Chondrocyte (in vitro differentiated cells): ENCODE data around the gene LRIG3. TPM values are rescaled to one million over a fixed set of nuclear protein-coding genes. Genes with fewer than 3 reads are reported as not detected.
"Not testable (repeated sequence)": the region's sequence is repeated elsewhere in the genome, so short reads cannot be mapped to it uniquely, and the experiment has no call there.

Experiments
- DNase-seq: peaks from one replicate; pipeline ENCODE4 v3.0.0; 2021; ENCODE audit warnings: mixed read lengths, low spot score
- H3K27ac Mint-ChIP-seq: one replicate; pipeline ENCODE4 v1.8.0; 2021; ENCODE audit warnings: mild to moderate bottlenecking, moderate library complexity, mixed read lengths; ENCODE audit not compliant: unreplicated experiment
- H3K27me3 Mint-ChIP-seq: 2 replicates; pipeline ENCODE4 v1.8.0; 2021; ENCODE audit warnings: low read depth, mixed read lengths
- H3K36me3 Mint-ChIP-seq: 2 replicates; pipeline ENCODE4 v1.8.0; 2021; ENCODE audit warnings: low read depth, mixed read lengths
- H3K4me1 Mint-ChIP-seq: 2 replicates; pipeline ENCODE4 v1.8.0; 2021; ENCODE audit warnings: low read depth, mild to moderate bottlenecking, mixed read lengths
- H3K4me3 Mint-ChIP-seq: one replicate; pipeline ENCODE4 v1.8.0; 2021; ENCODE audit warnings: mild to moderate bottlenecking, moderate library complexity, mixed read lengths; ENCODE audit not compliant: unreplicated experiment
- H3K9me3 Mint-ChIP-seq: 2 replicates; pipeline ENCODE4 v1.8.0; 2021; ENCODE audit warnings: low read depth, mixed read lengths
- total RNA-seq: library from RNA; stranded (reverse); gene quantifications from 3 replicates; pipeline ENCODE4 v1.2.1, GENCODE V29; 2021
- TF ChIP-seq, protein P1 (sequence below): fragments of 200-600 bp; sonication (generic); IDR thresholded peaks from 2 replicates; pipeline ENCODE4 v1.5.0; 2021; ENCODE audit warnings: antibody characterized with exemption, mild to moderate bottlenecking, moderate library complexity

The LRIG3 gene
- total RNA-seq, 1 donor from 2014 or later, result 85.8 TPM

DNA sequence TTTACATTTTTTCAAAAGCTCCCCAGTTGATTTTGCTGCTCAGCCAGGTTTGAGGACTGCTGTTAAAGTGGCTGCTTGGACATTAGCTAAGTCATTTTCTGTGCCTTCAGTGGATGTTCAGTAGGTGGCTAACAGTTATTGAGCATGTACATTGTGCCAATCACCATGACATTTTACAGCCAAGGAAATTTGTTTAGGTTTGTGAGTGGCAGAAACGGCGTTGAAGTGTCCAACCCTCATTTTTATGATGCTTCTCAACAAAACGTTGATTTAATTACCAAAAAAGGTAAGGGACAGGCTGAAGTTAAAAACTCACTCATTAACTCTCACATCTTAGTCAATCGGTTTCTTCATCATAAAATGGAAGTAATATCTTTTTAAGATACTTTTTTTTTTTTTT, 37.0 kb upstream of the LRIG3 start:
- TF ChIP-seq, protein P1, sequence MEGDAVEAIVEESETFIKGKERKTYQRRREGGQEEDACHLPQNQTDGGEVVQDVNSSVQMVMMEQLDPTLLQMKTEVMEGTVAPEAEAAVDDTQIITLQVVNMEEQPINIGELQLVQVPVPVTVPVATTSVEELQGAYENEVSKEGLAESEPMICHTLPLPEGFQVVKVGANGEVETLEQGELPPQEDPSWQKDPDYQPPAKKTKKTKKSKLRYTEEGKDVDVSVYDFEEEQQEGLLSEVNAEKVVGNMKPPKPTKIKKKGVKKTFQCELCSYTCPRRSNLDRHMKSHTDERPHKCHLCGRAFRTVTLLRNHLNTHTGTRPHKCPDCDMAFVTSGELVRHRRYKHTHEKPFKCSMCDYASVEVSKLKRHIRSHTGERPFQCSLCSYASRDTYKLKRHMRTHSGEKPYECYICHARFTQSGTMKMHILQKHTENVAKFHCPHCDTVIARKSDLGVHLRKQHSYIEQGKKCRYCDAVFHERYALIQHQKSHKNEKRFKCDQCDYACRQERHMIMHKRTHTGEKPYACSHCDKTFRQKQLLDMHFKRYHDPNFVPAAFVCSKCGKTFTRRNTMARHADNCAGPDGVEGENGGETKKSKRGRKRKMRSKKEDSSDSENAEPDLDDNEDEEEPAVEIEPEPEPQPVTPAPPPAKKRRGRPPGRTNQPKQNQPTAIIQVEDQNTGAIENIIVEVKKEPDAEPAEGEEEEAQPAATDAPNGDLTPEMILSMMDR, result no peak
- Mint-ChIP-seq H3K36me3 (no peaks in the 10 kb centered on the region), H3K27me3 (no peaks in the 10 kb centered on the region), H3K4me3 (no peak overlapping the region), H3K9me3 (peaks cover 3% of the 10 kb centered on the region), H3K27ac (no peak overlapping the region), H3K4me1 (peaks cover 21% of the 10 kb centered on the region)
- no peak for DNase-seq

DNA sequence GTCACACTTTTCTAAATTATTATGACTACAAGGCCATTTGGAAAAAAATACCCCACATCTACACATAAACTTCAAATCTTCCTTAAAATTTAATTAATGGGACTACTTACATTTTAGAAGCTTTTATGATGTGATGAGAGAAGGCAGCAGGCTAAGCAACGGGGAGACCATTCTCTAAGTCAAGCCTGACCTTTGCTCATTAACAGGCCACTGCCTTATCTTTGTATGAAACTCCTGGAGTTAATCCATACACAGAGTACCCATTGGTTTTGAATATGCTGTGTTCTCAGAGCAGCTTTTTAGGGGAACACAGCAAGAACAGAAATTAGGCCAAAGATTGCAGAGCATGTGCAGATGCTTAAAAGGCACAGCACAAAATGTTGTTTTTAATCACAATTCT, 35.5 kb upstream of the LRIG3 start:
- TF ChIP-seq, protein P1, result no peak
- peaks cover 3% of the 10 kb centered on the region for H3K9me3 Mint-ChIP-seq
- H3K27ac Mint-ChIP-seq, result no peak overlapping the region
- no peaks in the 10 kb centered on the region for H3K27me3 Mint-ChIP-seq
- H3K4me3 Mint-ChIP-seq, result no peak overlapping the region
- H3K36me3 Mint-ChIP-seq, result no peaks in the 10 kb centered on the region
- H3K4me1 Mint-ChIP-seq, result peaks cover 10% of the 10 kb centered on the region
- DNase-seq, result no peak

DNA sequence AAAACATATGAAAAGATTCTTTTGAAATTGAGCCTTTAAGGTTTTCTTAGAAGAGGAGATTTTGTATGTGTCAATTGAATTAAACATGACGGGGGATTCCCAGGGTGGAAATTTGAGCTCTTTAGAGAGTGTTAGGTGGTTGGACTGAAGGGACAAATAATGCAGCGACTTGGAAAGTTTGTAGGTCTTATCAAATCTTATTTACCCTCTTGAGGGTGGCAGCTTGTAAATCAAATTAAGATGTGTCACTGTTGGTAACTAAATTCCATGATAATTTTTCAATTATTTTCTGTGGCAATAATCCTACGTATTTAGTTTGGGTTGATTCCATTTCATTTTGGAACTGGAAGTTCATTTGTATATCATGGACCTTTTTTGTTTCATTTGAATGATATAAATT, 33.7 kb upstream of the LRIG3 start:
- H3K4me1 Mint-ChIP-seq, result no peaks in the 10 kb centered on the region
- H3K27me3 Mint-ChIP-seq, result no peaks in the 10 kb centered on the region
- TF ChIP-seq, protein P1, result no peak
- peaks cover 4% of the 10 kb centered on the region for H3K36me3 Mint-ChIP-seq
- no peak overlapping the region for H3K4me3 Mint-ChIP-seq
- DNase-seq, result no peak
- H3K27ac Mint-ChIP-seq, result no peak overlapping the region
- peaks cover 7% of the 10 kb centered on the region for H3K9me3 Mint-ChIP-seq

DNA sequence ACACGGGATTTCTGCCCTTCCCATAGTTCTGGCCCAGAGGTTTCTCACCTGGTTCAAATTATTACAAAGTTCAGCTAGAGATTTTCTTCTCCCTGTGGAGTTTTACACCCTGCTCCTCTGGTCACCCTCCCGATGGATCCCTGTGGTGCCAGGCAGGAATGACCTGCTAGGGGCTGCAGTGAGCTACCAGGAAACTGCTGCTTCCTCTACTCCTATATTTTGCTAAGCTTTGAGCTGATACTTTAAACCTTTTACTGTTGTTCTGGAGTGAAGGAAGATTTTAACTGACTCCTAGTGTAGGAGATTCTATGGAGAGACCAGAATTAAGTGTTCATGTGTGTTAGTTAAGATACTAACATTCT, 30.4 kb upstream of the LRIG3 start:
- H3K9me3 Mint-ChIP-seq, result peaks cover 22% of the 10 kb centered on the region
- DNase-seq, result no peak
- TF ChIP-seq, protein P1, result no peak
- H3K36me3 Mint-ChIP-seq, result peaks cover 9% of the 10 kb centered on the region
- peak overlapping the region; percentile 46 for H3K27ac Mint-ChIP-seq
- no peak overlapping the region for H3K4me3 Mint-ChIP-seq
- H3K4me1 Mint-ChIP-seq, result no peaks in the 10 kb centered on the region
- H3K27me3 Mint-ChIP-seq, result no peaks in the 10 kb centered on the region

DNA sequence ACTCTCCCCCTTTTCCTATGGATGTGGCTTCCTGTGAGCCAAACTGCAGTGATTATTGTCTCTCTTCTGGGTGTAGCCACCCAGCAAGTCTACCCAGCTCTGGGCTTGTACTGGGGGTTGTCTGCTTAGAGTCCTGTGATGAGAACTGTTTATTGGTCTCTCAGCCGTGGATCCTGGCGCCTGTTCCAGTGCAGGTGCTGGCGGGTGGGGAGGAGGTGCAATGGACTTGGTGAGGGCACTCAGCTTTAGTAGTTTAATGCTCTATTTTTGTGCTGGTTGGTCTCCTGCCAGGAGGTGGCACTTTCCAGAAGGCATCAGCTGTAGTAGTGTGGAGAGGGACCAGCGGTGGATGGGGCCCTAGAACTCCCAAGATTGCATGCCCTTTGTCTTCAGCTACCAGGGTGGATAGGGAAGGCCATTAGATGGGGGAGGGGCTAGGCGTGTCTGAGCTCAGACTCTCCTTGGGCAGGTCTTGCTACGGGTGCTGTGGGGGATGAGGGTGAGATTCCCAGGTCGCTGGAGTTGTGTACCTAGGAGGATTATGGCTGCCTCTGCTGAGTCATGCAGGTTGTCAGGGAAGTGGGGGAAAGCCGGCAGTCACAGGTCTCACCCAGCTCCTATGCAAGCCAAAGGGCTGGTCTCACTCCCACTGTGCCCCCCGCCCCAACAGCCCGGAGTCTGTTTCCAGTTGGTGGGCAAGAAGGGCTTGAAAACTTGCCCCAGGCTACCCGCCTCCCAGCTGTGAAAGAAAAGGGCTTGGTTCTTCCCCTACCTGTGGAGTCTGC, 29.8 kb upstream of the LRIG3 start:
- peak; percentile 58 for DNase-seq
- not testable (repeated sequence) for H3K4me1 Mint-ChIP-seq, H3K27me3 Mint-ChIP-seq, H3K4me3 Mint-ChIP-seq, H3K27ac Mint-ChIP-seq, H3K36me3 Mint-ChIP-seq
- peaks cover 22% of the 10 kb centered on the region for H3K9me3 Mint-ChIP-seq

DNA sequence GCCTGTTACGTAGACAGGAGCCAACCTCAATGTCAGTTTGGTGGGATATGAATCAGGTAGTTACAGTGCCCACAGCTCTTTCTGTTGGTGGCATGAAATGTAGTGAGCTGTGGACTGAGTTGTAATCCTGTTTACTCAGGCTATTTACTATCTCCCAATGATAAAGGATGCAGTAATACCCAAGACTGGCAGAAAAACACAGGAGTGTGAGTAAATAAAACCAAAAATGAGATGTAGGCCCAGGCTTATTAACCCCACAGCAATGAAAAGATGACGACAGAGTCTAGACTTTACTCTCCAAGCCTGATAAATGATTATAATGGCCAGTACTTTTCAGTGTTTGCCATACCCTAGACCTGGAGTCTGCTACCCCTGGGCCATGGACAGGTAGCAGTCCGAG, 22.8 kb upstream of the LRIG3 start:
- H3K36me3 Mint-ChIP-seq, result no peaks in the 10 kb centered on the region
- H3K4me1 Mint-ChIP-seq, result peaks cover 28% of the 10 kb centered on the region
- H3K4me3 Mint-ChIP-seq, result no peak overlapping the region
- H3K27ac Mint-ChIP-seq, result no peak overlapping the region
- peaks cover 8% of the 10 kb centered on the region for H3K9me3 Mint-ChIP-seq
- TF ChIP-seq, protein P1, result no peak
- H3K27me3 Mint-ChIP-seq, result no peaks in the 10 kb centered on the region
- DNase-seq, result no peak
